HEK293T (cell line): ENCODE data around the gene UGT1A6.

Source experiments
- ARNT ChIP-seq: fragments of 450-650 bp; IDR thresholded peaks from 2 replicates; pipeline ENCODE4 v1.6.1; 2017; ENCODE audit warnings: mild to moderate bottlenecking
- BHLHE40 ChIP-seq: fragments of 450-650 bp; IDR thresholded peaks from 2 replicates; pipeline ENCODE4 v1.6.1; 2016; ENCODE audit warnings: mild to moderate bottlenecking, moderate library complexity, borderline replicate concordance
- ELF4 ChIP-seq: fragments of 450-650 bp; IDR thresholded peaks from 2 replicates; pipeline ENCODE4 v1.6.1; 2017; ENCODE audit warnings: antibody characterized with exemption
- FOXK2 ChIP-seq: fragments of 450-650 bp; IDR thresholded peaks from 2 replicates; pipeline ENCODE4 v1.6.1; 2016; ENCODE audit warnings: mild to moderate bottlenecking
- HDGF ChIP-seq: fragments of 450-650 bp; IDR thresholded peaks from 2 replicates; pipeline ENCODE4 v1.6.1; 2017; ENCODE audit warnings: antibody characterized with exemption, borderline replicate concordance
- PKNOX1 ChIP-seq: fragments of 450-650 bp; IDR thresholded peaks from 2 replicates; pipeline ENCODE4 v1.6.1; 2016
- SP1 ChIP-seq: fragments of 450-650 bp; IDR thresholded peaks from 2 replicates; pipeline ENCODE4 v1.6.1; 2017
- SUZ12 ChIP-seq: fragments of 450-650 bp; IDR thresholded peaks from 2 replicates; pipeline ENCODE4 v1.6.1; 2016; ENCODE audit warnings: mild to moderate bottlenecking
- TARDBP ChIP-seq: fragments of 450-650 bp; IDR thresholded peaks from 2 replicates; pipeline ENCODE4 v1.6.1; 2016
- ZNF384 ChIP-seq: fragments of 450-650 bp; IDR thresholded peaks from 2 replicates; pipeline ENCODE4 v1.6.1; 2016

GRCh38 chr2:233769260-233769659 is 76.6 kb downstream of the UGT1A6 start:
- no peak for TF ChIP-seq SP1
- TF ChIP-seq ELF4 = no peak
- TF ChIP-seq FOXK2 = no peak
- TF ChIP-seq ARNT = no peak
- no peak for TF ChIP-seq SUZ12
- TF ChIP-seq BHLHE40 = no peak
- no peak for TF ChIP-seq TARDBP
- no peak for TF ChIP-seq PKNOX1
- TF ChIP-seq HDGF = no peak
- no peak for TF ChIP-seq ZNF384
